ENCODE results near the gene KIAA1671.

KIAA1671 gene

DNA sequence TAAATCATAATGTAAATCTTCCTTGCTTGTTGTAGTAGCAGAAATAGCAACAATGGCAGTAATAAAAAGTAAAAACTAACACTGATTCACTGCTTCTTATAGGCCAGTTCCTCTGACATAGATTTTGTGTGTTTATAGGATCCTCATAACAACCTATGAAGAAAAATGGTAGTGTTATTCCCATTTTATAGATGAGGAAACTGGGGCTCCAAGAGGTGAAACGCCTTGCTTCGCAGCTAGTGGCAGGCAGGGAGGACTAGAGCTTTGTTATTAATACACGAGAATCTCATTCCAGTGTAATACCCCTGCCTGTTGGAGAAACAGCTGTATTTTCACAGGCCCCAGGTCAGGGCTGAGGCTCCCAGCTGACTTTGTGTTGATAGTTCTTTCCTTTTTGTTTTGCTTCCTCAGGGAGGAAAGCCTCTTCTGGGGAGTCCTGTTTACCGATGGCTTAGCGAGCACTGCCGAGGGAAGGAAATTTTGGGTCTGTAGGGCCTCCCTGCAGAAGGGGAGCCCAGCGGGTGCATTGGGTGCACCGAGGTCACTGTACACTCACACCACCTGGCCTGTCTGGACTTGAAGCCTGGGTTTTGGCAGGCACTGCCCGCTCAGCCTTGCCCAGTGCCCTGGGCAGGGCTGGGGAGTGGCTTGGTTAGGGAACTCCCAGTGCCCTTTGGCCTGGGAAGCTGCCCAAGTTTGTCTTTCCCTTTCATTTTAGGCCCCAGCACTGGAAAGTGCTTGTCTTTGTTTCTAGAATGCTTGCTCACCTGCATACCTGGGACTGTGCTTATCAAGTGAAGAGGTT, 13.5 kb downstream of the KIAA1671 start:
- TF ChIP-seq, protein P1, sequence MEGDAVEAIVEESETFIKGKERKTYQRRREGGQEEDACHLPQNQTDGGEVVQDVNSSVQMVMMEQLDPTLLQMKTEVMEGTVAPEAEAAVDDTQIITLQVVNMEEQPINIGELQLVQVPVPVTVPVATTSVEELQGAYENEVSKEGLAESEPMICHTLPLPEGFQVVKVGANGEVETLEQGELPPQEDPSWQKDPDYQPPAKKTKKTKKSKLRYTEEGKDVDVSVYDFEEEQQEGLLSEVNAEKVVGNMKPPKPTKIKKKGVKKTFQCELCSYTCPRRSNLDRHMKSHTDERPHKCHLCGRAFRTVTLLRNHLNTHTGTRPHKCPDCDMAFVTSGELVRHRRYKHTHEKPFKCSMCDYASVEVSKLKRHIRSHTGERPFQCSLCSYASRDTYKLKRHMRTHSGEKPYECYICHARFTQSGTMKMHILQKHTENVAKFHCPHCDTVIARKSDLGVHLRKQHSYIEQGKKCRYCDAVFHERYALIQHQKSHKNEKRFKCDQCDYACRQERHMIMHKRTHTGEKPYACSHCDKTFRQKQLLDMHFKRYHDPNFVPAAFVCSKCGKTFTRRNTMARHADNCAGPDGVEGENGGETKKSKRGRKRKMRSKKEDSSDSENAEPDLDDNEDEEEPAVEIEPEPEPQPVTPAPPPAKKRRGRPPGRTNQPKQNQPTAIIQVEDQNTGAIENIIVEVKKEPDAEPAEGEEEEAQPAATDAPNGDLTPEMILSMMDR (IDR thresholded peaks at IDR 0.05; ENCODE audit: insufficient read depth, low read length, poor library complexity, severe bottlenecking), result no peak
- no peak for TF ChIP-seq EZH2phosphoT487 (conservative IDR thresholded peaks at IDR 0.05; ENCODE audit: low read length)
- no peaks in the 10 kb centered on the region for H3F3A ChIP-seq (ENCODE audit: insufficient read depth)
- H3K9me3 ChIP-seq (ENCODE audit: insufficient read depth, low read length), result no peaks in the 10 kb centered on the region
- no peak overlapping the region for H3K27ac ChIP-seq (ENCODE audit: low read depth, low read length)
- H3K36me3 ChIP-seq (ENCODE audit: low read length), result no peaks in the 10 kb centered on the region
- H3K9ac ChIP-seq (ENCODE audit: low read length), result no peak overlapping the region
- H3K4me2 ChIP-seq (ENCODE audit: low read depth, low read length, poor library complexity, severe bottlenecking), result no peak overlapping the region
- H3K9me2 ChIP-seq (replicated peaks; ENCODE audit: insufficient read depth, low read length), result no peaks in the 10 kb centered on the region
- H3K27me3 ChIP-seq (ENCODE audit: low read length), result no peaks in the 10 kb centered on the region
- no peak overlapping the region for H3K4me3 ChIP-seq (ENCODE audit: insufficient read depth, low read length, poor library complexity, severe bottlenecking)
- H3K79me2 ChIP-seq (ENCODE audit: insufficient read depth, low read length), result no peaks in the 10 kb centered on the region
- no peaks in the 10 kb centered on the region for H4K20me1 ChIP-seq (ENCODE audit: low read depth, low read length)
- H2AFZ ChIP-seq (ENCODE audit: low read depth, low read length, severe bottlenecking), result no peak overlapping the region

GRCh38 chr22:24968066-24968561, 15.6 kb downstream of the KIAA1671 start:
- no peak overlapping the region for H2AFZ ChIP-seq (ENCODE audit: low read depth, low read length, severe bottlenecking)
- no peaks in the 10 kb centered on the region for H3K79me2 ChIP-seq (ENCODE audit: insufficient read depth, low read length)
- TF ChIP-seq, protein P1 (IDR thresholded peaks at IDR 0.05; ENCODE audit: insufficient read depth, low read length, poor library complexity, severe bottlenecking), result no peak
- TF ChIP-seq EZH2phosphoT487 (conservative IDR thresholded peaks at IDR 0.05; ENCODE audit: low read length), result no peak
- H3K9ac ChIP-seq (ENCODE audit: low read length), result no peak overlapping the region
- no peaks in the 10 kb centered on the region for H3K9me3 ChIP-seq (ENCODE audit: insufficient read depth, low read length)
- no peaks in the 10 kb centered on the region for H4K20me1 ChIP-seq (ENCODE audit: low read depth, low read length)
- no peaks in the 10 kb centered on the region for H3K9me2 ChIP-seq (replicated peaks; ENCODE audit: insufficient read depth, low read length)
- no peak overlapping the region for H3K4me3 ChIP-seq (ENCODE audit: insufficient read depth, low read length, poor library complexity, severe bottlenecking)
- 0 out of 2 replicates have a peak, but pooled peaks cover 3% of the 10 kb centered on the region for H3K27me3 ChIP-seq (ENCODE audit: low read length)
- no peak overlapping the region for H3K4me2 ChIP-seq (ENCODE audit: low read depth, low read length, poor library complexity, severe bottlenecking)
- H3K36me3 ChIP-seq (ENCODE audit: low read length), result no peaks in the 10 kb centered on the region
- no peaks in the 10 kb centered on the region for H3F3A ChIP-seq (ENCODE audit: insufficient read depth)
- H3K27ac ChIP-seq (ENCODE audit: low read depth, low read length), result no peak overlapping the region

GRCh38 chr22:24969560-24970301, 17.2 kb downstream of the KIAA1671 start:
- Histone ChIP-seq H3K79me2 (ENCODE audit: insufficient read depth, low read length) (no peaks in the 10 kb centered on the region), H3K9ac (ENCODE audit: low read length) (no peak overlapping the region), H4K20me1 (ENCODE audit: low read depth, low read length) (no peaks in the 10 kb centered on the region), H3K27me3 (ENCODE audit: low read length) (0 out of 2 replicates have a peak, but pooled peaks cover 3% of the 10 kb centered on the region), H3F3A (ENCODE audit: insufficient read depth) (no peaks in the 10 kb centered on the region), H3K4me2 (ENCODE audit: low read depth, low read length, poor library complexity, severe bottlenecking) (no peak overlapping the region), H3K9me3 (ENCODE audit: insufficient read depth, low read length) (no peaks in the 10 kb centered on the region), H3K4me3 (ENCODE audit: insufficient read depth, low read length, poor library complexity, severe bottlenecking) (no peak overlapping the region), H3K36me3 (ENCODE audit: low read length) (no peaks in the 10 kb centered on the region), H3K9me2 (replicated peaks; ENCODE audit: insufficient read depth, low read length) (no peaks in the 10 kb centered on the region), H3K27ac (ENCODE audit: low read depth, low read length) (no peak overlapping the region), H2AFZ (ENCODE audit: low read depth, low read length, severe bottlenecking) (no peak overlapping the region)
- no peak for TF ChIP-seq EZH2phosphoT487 (conservative IDR thresholded peaks at IDR 0.05; ENCODE audit: low read length)
- TF ChIP-seq, protein P1 (IDR thresholded peaks at IDR 0.05; ENCODE audit: insufficient read depth, low read length, poor library complexity, severe bottlenecking), result no peak

Measured in SU-DHL-6 (cell line).